K562 (cell line): ENCODE results near the gene GLIPR1. TPM values are rescaled to one million over a fixed set of nuclear protein-coding genes. Genes with fewer than 3 reads are reported as not detected.
A peak's percentile ranks its signal among the peaks of the same experiment; 100 is the strongest.

Experiments used
- ASH1L ChIP-seq: fragments of 450-650 bp; IDR thresholded peaks from 2 replicates; pipeline ENCODE4 v1.6.1; 2018; ENCODE audit warnings: borderline replicate concordance, mild to moderate bottlenecking, low read depth; ENCODE audit not compliant: partially characterized antibody
- WHSC1 ChIP-seq: IDR thresholded peaks from one replicate; pipeline ENCODE4 v1.6.1; 2012; ENCODE audit warnings: low read length, control low read depth, inconsistent platforms
- XRCC5 ChIP-seq: fragments of 200-400 bp; formaldehyde crosslinking; IDR thresholded peaks from 2 replicates; pipeline ENCODE4 v1.6.1; 2017; ENCODE audit warnings: low read depth, mild to moderate bottlenecking, low read length
- ZNF217 ChIP-seq: sonication (generic); formaldehyde crosslinking; IDR thresholded peaks from 2 replicates; pipeline ENCODE4 v1.8.0; 2022; ENCODE audit warnings: mild to moderate bottlenecking, missing genetic modification reagents
- ZNF347 ChIP-seq: fragments of 450-650 bp; formaldehyde crosslinking; IDR thresholded peaks from 2 replicates; pipeline ENCODE4 v1.4.0; 2020; ENCODE audit warnings: low read depth, mild to moderate bottlenecking, moderate library complexity
- ZNF431 ChIP-seq: sonication (generic); formaldehyde crosslinking; IDR thresholded peaks from 2 replicates; pipeline ENCODE4 v1.8.0; 2022; ENCODE audit warnings: mild to moderate bottlenecking, missing genetic modification reagents
- ZNF586 ChIP-seq: fragments of 450-650 bp; formaldehyde crosslinking; conservative IDR thresholded peaks from 2 replicates; pipeline ENCODE4 v1.4.0; 2020; ENCODE audit warnings: mild to moderate bottlenecking, moderate library complexity
- ZNF76 ChIP-seq: fragments of 250-450 bp; sonication (Bioruptor Pico); IDR thresholded peaks from 2 replicates; pipeline ENCODE4 v1.4.0; 2020; ENCODE audit warnings: mild to moderate bottlenecking, moderate library complexity, borderline replicate concordance
- polyA plus RNA-seq, 8 experiments: library from polyadenylated mRNA; depleted of rRNA in 4 of 8; stranded (reverse) in 5 of 8; unstranded in 3 of 8; fragments of >200 nt; fragmentation: Nextera tagmentation in 2 of 8; fragmentation: Illumina TruSeq in 1 of 8; extraction: Ambion mirVana in 2 of 8; extraction: Trizol in 1 of 8; gene quantifications; 2 replicates each; pipeline versions ENCODE4 v1.2.1 to v1.2.3, GENCODE V29; 2011 to 2014; ENCODE audit warnings: inconsistent platforms in 1 of 8, missing spikeins in 1 of 8
- total RNA-seq, 7 experiments: library from RNA; depleted of rRNA in 6 of 7; stranded (reverse); fragments of >200 nt in 6 of 7; fragmentation: Illumina TruSeq in 2 of 7; extraction: Trizol in 2 of 7; gene quantifications; 2 replicates each; pipeline versions ENCODE4 v1.2.1 to v1.2.3, GENCODE V29; 2011 to 2021; ENCODE audit warnings: low replicate concordance in 1 of 7
- TF ChIP-seq, protein P1 (sequence below), 2 experiments: fragments of 450-650 bp in 1 of 2; sonication (generic) in 1 of 2; formaldehyde crosslinking in 1 of 2; IDR thresholded peaks; 2 replicates each; pipeline versions ENCODE4 v1.7.1 to v1.9.0; 2016 to 2022; ENCODE audit warnings: inconsistent platforms in 1 of 2, mild to moderate bottlenecking in 1 of 2, missing genetic modification reagents in 1 of 2
- TF ChIP-seq, protein P2 (sequence below): sonication (generic); formaldehyde crosslinking; IDR thresholded peaks from 2 replicates; pipeline ENCODE4 v1.4.0; 2020; ENCODE audit warnings: mild to moderate bottlenecking, missing genetic modification reagents

The GLIPR1 gene
- total and polyA plus RNA-seq, 9 of the 15 experiments (the other 6 are each of a cell fraction or from before 2014, with no cell fraction given), result 0.26 to 2.1 (median 1.2) TPM

DNA sequence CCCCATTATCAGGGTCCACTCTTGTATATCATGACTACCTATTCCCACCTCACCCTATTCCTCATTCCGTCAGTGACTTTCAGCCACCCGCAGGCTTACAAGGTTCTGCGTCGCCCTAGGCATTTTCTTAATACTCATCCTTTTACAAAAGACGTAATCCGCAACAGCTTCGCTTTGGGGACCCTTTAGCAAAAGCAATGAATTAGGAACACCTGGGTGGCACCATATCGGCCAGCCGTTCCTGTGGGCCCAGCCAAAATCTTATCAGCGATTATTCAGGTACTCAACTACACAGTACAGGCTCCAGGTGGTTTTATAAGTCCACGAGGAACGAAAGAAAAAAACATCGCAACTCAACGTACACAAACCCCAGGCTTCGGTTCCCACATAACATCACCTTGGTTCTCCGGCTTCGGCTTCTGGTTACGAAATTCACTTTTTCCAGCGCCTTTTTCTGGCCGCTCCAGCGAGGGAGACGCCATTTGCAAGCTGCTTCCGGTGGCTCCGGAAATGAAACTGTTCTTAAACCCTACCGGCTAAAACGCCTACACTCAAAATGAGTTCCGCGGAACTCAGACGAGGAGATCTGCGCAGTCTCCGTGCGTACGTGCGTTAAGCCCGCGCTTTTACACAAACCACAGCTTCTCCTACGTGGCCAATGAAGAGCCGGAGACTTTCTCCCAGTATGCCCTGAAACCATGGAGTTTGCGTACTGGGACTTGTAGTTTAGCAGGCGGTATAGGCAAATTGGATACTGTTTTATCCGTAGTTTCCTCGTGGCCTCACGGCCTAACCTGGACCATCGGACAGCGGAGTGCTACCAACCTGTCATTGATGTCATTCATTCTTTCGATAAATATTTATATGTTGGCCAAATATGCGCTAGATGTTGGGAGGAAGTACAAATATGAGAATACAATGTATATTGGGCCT lies 30.8 kb downstream of the GLIPR1 start, which contains the start of gene KRR1 (continued):
- TF ChIP-seq, protein P1, sequence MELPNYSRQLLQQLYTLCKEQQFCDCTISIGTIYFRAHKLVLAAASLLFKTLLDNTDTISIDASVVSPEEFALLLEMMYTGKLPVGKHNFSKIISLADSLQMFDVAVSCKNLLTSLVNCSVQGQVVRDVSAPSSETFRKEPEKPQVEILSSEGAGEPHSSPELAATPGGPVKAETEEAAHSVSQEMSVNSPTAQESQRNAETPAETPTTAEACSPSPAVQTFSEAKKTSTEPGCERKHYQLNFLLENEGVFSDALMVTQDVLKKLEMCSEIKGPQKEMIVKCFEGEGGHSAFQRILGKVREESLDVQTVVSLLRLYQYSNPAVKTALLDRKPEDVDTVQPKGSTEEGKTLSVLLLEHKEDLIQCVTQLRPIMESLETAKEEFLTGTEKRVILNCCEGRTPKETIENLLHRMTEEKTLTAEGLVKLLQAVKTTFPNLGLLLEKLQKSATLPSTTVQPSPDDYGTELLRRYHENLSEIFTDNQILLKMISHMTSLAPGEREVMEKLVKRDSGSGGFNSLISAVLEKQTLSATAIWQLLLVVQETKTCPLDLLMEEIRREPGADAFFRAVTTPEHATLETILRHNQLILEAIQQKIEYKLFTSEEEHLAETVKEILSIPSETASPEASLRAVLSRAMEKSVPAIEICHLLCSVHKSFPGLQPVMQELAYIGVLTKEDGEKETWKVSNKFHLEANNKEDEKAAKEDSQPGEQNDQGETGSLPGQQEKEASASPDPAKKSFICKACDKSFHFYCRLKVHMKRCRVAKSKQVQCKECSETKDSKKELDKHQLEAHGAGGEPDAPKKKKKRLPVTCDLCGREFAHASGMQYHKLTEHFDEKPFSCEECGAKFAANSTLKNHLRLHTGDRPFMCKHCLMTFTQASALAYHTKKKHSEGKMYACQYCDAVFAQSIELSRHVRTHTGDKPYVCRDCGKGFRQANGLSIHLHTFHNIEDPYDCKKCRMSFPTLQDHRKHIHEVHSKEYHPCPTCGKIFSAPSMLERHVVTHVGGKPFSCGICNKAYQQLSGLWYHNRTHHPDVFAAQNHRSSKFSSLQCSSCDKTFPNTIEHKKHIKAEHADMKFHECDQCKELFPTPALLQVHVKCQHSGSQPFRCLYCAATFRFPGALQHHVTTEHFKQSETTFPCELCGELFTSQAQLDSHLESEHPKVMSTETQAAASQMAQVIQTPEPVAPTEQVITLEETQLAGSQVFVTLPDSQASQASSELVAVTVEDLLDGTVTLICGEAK (IDR thresholded peaks at IDR 0.05), result peak; percentile 99
- TF ChIP-seq, protein P1 (CRISPR knock-in tag; IDR thresholded peaks at IDR 0.05), result 0 out of 2 replicates have a peak, but pooled peaks have one; percentile 30
- no peak for TF ChIP-seq WHSC1
- no peak for TF ChIP-seq ZNF431 (CRISPR knock-in tag)
- TF ChIP-seq, protein P2, sequence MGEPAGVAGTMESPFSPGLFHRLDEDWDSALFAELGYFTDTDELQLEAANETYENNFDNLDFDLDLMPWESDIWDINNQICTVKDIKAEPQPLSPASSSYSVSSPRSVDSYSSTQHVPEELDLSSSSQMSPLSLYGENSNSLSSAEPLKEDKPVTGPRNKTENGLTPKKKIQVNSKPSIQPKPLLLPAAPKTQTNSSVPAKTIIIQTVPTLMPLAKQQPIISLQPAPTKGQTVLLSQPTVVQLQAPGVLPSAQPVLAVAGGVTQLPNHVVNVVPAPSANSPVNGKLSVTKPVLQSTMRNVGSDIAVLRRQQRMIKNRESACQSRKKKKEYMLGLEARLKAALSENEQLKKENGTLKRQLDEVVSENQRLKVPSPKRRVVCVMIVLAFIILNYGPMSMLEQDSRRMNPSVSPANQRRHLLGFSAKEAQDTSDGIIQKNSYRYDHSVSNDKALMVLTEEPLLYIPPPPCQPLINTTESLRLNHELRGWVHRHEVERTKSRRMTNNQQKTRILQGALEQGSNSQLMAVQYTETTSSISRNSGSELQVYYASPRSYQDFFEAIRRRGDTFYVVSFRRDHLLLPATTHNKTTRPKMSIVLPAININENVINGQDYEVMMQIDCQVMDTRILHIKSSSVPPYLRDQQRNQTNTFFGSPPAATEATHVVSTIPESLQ (CRISPR knock-in tag), result 0 out of 2 replicates have a peak, but pooled peaks have one; percentile 52
- no peak for TF ChIP-seq ZNF347 (CRISPR knock-in tag)
- TF ChIP-seq ZNF586 (CRISPR knock-in tag), result no peak
- no peak for TF ChIP-seq ZNF76 (CRISPR knock-in tag)
- no peak for TF ChIP-seq ZNF217 (CRISPR knock-in tag)
- peak; percentile 93 for TF ChIP-seq XRCC5
- TF ChIP-seq ASH1L, result peak; percentile 28
